PFSK-1 (cell line): ENCODE data around the gene CORT.

Experiments used
- FOXP2 ChIP-seq: optimal IDR thresholded peaks from 2 replicates; pipeline ENCODE3; 2011; ENCODE audit warnings: borderline replicate concordance, control low read depth, inconsistent platforms; ENCODE audit not compliant: insufficient read depth; ENCODE audit errors: extremely low read length, extremely low read depth
- POLR2AphosphoS5 ChIP-seq: IDR thresholded peaks from 2 replicates; pipeline ENCODE4 v1.6.1; 2012; ENCODE audit warnings: low read depth, mild to moderate bottlenecking, control low read depth, low read length, moderate library complexity
- REST ChIP-seq, 2 experiments: IDR thresholded peaks; 2 replicates each; pipeline versions ENCODE4 v1.6.1 to v1.8.0; 2011 to 2012; ENCODE audit warnings: low read depth in 2 of 2, low read length in 2 of 2, control low read depth in 1 of 2, inconsistent platforms in 1 of 2, mild to moderate bottlenecking in 1 of 2, moderate library complexity in 1 of 2; ENCODE audit not compliant: insufficient read depth in 1 of 2
- SIN3A ChIP-seq: IDR thresholded peaks from 2 replicates; pipeline ENCODE4 v1.6.1; 2012; ENCODE audit warnings: mild to moderate bottlenecking, low read length, moderate library complexity, borderline replicate concordance; ENCODE audit not compliant: insufficient read depth
- TAF1 ChIP-seq: IDR thresholded peaks from 2 replicates; pipeline ENCODE4 v1.6.1; 2012; ENCODE audit warnings: low read length, control low read depth, borderline replicate concordance; ENCODE audit not compliant: insufficient read depth

GRCh38 chr1:10470043-10470442 is 20.2 kb downstream of the CORT start:
- no peak for TF ChIP-seq TAF1
- no peak for TF ChIP-seq REST (IDR thresholded peaks at IDR 0.05; ENCODE audit: insufficient read depth in 1 of 2, low read depth in 2 of 2, low read length in 2 of 2)
- TF ChIP-seq POLR2AphosphoS5 = no peak
- no peak for TF ChIP-seq SIN3A
- no peak for TF ChIP-seq FOXP2
